Sigmoid colon (tissue), 4 donors: Measurements from ENCODE around the gene DHCR7.

Source experiments
- POLR2A ChIP-seq, 2 donors: fragments of 450-650 bp; IDR thresholded peaks; one replicate each; pipeline ENCODE4 v1.6.1; 2016; ENCODE audit warnings: antibody characterized with exemption in 2 of 2, mild to moderate bottlenecking in 2 of 2, moderate library complexity in 2 of 2
- POLR2AphosphoS5 ChIP-seq, 4 donors: sonication (generic); formaldehyde crosslinking; IDR thresholded peaks; one replicate each; pipeline ENCODE4 v1.6.1; 2017; ENCODE audit warnings: antibody characterized with exemption in 4 of 4

- TF ChIP-seq POLR2A (IDR thresholded peaks at IDR 0.05) (no peak), POLR2AphosphoS5 (IDR thresholded peaks at IDR 0.05) (no peak)
Measured at GRCh38 chr11:71437399-71437798, 10.8 kb downstream of the DHCR7 start.
